Sigmoid colon (tissue), 7 donors: Measurements from ENCODE around the gene NR2F1. TPM values are rescaled to one million over a fixed set of nuclear protein-coding genes. Genes with fewer than 3 reads are reported as not detected.

Source experiments
- DNase-seq: peaks from one replicate; pipeline ENCODE4 v3.0.0-alpha.2; 2019
- H3K27ac ChIP-seq, 4 donors: fragments of 200-600 bp; sonication (generic); one replicate each; pipeline ENCODE4 v1.5.1; 2016 to 2019; ENCODE audit warnings: mild to moderate bottlenecking in 1 of 4
- H3K27me3 ChIP-seq, 3 donors: fragments of 200-600 bp; sonication (generic); one replicate each; pipeline ENCODE4 v1.5.1; 2019; ENCODE audit warnings: mild to moderate bottlenecking in 1 of 3
- H3K36me3 ChIP-seq, 4 donors: fragments of 200-600 bp; sonication (generic); one replicate each; pipeline ENCODE4 v1.5.1; 2016 to 2019
- H3K4me1 ChIP-seq, 4 donors: fragments of 200-600 bp; sonication (generic); one replicate each; pipeline ENCODE4 v1.5.1; 2017 to 2019
- H3K4me3 ChIP-seq, 4 donors: fragments of 200-600 bp; sonication (generic); one replicate each; pipeline ENCODE4 v1.5.1; 2017 to 2019; ENCODE audit warnings: mild to moderate bottlenecking in 2 of 4, moderate library complexity in 1 of 4
- H3K9me3 ChIP-seq, 4 donors: fragments of 200-600 bp in 3 of 4; sonication (generic) in 3 of 4; one replicate each; pipeline versions ENCODE4 v1.5.1 to v1.6.1; 2013 to 2019
- CTCF ChIP-seq, 4 experiments: fragments of 450-650 bp in 3 of 4; fragments of 200-600 bp in 1 of 4; IDR thresholded peaks; one replicate each; pipeline ENCODE4 v1.5.1; 2016 to 2019; ENCODE audit warnings: antibody characterized with exemption in 4 of 4, mild to moderate bottlenecking in 3 of 4, moderate library complexity in 2 of 4
- EP300 ChIP-seq, 4 donors: sonication (generic); formaldehyde crosslinking; IDR thresholded peaks; one replicate each; pipeline ENCODE4 v1.6.1; 2017; ENCODE audit warnings: antibody characterized with exemption in 4 of 4
- POLR2A ChIP-seq, 2 donors: fragments of 450-650 bp; IDR thresholded peaks; one replicate each; pipeline ENCODE4 v1.6.1; 2016; ENCODE audit warnings: antibody characterized with exemption in 2 of 2, mild to moderate bottlenecking in 2 of 2, moderate library complexity in 2 of 2
- POLR2AphosphoS5 ChIP-seq, 4 donors: sonication (generic); formaldehyde crosslinking; IDR thresholded peaks; one replicate each; pipeline ENCODE4 v1.6.1; 2017; ENCODE audit warnings: antibody characterized with exemption in 4 of 4
- WGBS, 2 donors: extraction: QIAGEN DNeasy Blood & Tissue Kit; methylation state at CpG; one replicate each; pipeline ENCODE4 v1.1.7; 2013; 5-methylcytosine and 5-hydroxymethylcytosine counted together
- intact Hi-C: fragments of 100-400 bp; cut with DNase I; formaldehyde crosslinking; loops from one replicate; pipeline ENCODE4 v1.15.1; 2023
- polyA plus RNA-seq, 3 donors: library from polyadenylated mRNA; stranded (reverse); fragments of 200-250 nt; gene quantifications; one replicate each; pipeline ENCODE4 v1.2.3, GENCODE V29; 2013
- total RNA-seq, 4 donors: library from RNA; depleted of rRNA; stranded (reverse); fragments of >200 nt; gene quantifications; one replicate each; pipeline ENCODE4 v1.1.0, GENCODE V29; 2016
- donor health status: healthy with polysubstance abuse.
- donor health status: Bipolar disorder and iron deficiency.
- donor health status: healthy.

The NR2F1 gene
- total and polyA plus RNA-seq, 7 donors = 1.4 to 24.1 (median 16.3) TPM

GRCh38 chr5:93585767-93586385 lies 2.9 kb downstream of the NR2F1 start:
- peak overlapping the region; percentile 44 to 90 (median 58) for H3K27ac ChIP-seq
- H3K9me3 ChIP-seq = no peaks in the 10 kb centered on the region
- intact Hi-C loops = loop anchor here (10.0 kb wide), 1 partner anchor 529 kb away; a partner anchor contains a TSS

GRCh38 chr5:93586736-93587596 lies 3.9 kb downstream of the NR2F1 start:
- no peak for TF ChIP-seq POLR2AphosphoS5 (IDR thresholded peaks at IDR 0.05)
- no peak for TF ChIP-seq EP300 (IDR thresholded peaks at IDR 0.05)
- DNase-seq = no peak
- 41 to 42% methylated on average over 11 of the region's 11 CpGs for WGBS, 2 donors
- peak overlapping the region in 1 of 4 donors; percentile 90 for H3K27ac ChIP-seq
- H3K9me3 ChIP-seq = no peaks in the 10 kb centered on the region
- H3K36me3 ChIP-seq = no peaks in the 10 kb centered on the region
- intact Hi-C loops = loop anchor here (10.0 kb wide), 1 partner anchor 528 kb away; a partner anchor contains a TSS
- H3K27me3 ChIP-seq = peaks cover 5 to 64% (median 45%) of the 10 kb centered on the region in 3 donors
- H3K4me3 ChIP-seq = peak overlapping the region in 3 of 4 donors; percentile 10 to 62 (median 20)
- H3K4me1 ChIP-seq = peaks cover 0 to 27% (median 22%) of the 10 kb centered on the region in 4 donors

More at GRCh38 chr5:93585767-93586385, 2.9 kb downstream of the NR2F1 start:
- H3K27me3 ChIP-seq = peaks cover 8 to 73% (median 45%) of the 10 kb centered on the region in 3 donors
- peaks cover 0 to 31% (median 26%) of the 10 kb centered on the region in 4 donors for H3K4me1 ChIP-seq
- 4 to 9% methylated on average over 13 of the region's 13 CpGs for WGBS, 2 donors
- TF ChIP-seq EP300 (IDR thresholded peaks at IDR 0.05) (no peak), POLR2A (IDR thresholded peaks at IDR 0.05) (no peak), POLR2AphosphoS5 (IDR thresholded peaks at IDR 0.05) (no peak), CTCF (IDR thresholded peaks at IDR 0.05) (no peak)
- H3K36me3 ChIP-seq = no peaks in the 10 kb centered on the region
- peak overlapping the region; percentile 30 to 63 (median 58) for H3K4me3 ChIP-seq
- DNase-seq = peak; percentile 68

- H3K36me3 ChIP-seq = no peaks in the 10 kb centered on the region
- H3K27me3 ChIP-seq = peaks cover 5 to 56% (median 41%) of the 10 kb centered on the region in 3 donors
- intact Hi-C loops = loop anchor here (10.0 kb wide), 1 partner anchor 527 kb away; a partner anchor contains a TSS
- H3K4me3 ChIP-seq = peak overlapping the region in 3 of 4 donors; percentile 10 to 62 (median 20)
- TF ChIP-seq EP300 (IDR thresholded peaks at IDR 0.05) = no peak
- WGBS, 2 donors = 21 to 24% methylated on average over 59 of the region's 59 CpGs
- peaks cover 0 to 23% (median 18%) of the 10 kb centered on the region in 4 donors for H3K4me1 ChIP-seq
- peak; percentile 66 for DNase-seq
- H3K9me3 ChIP-seq = no peaks in the 10 kb centered on the region
- H3K27ac ChIP-seq = peak overlapping the region in 1 of 4 donors; percentile 90
Observed at GRCh38 chr5:93587597-93588351, 4.8 kb downstream of the NR2F1 start.

GRCh38 chr5:93588352-93589151 lies 5.5 kb downstream of the NR2F1 start:
- no peaks in the 10 kb centered on the region for H3K9me3 ChIP-seq
- intact Hi-C loops = loop anchor here (10.0 kb wide), 1 partner anchor 526 kb away; a partner anchor contains a TSS
- H3K36me3 ChIP-seq = no peaks in the 10 kb centered on the region
- peaks cover 0 to 15% (median 11%) of the 10 kb centered on the region in 4 donors for H3K4me1 ChIP-seq
- H3K27ac ChIP-seq = peak overlapping the region in 1 of 4 donors; percentile 90
- DNase-seq = peak; percentile 67
- H3K27me3 ChIP-seq = peaks cover 0 to 52% (median 33%) of the 10 kb centered on the region in 3 donors
- 21 to 27% methylated on average over 78 of the region's 78 CpGs for WGBS, 2 donors
- no peak for TF ChIP-seq CTCF (IDR thresholded peaks at IDR 0.05)
- no peak for TF ChIP-seq POLR2A (IDR thresholded peaks at IDR 0.05)
- TF ChIP-seq EP300 (IDR thresholded peaks at IDR 0.05) = no peak
- TF ChIP-seq POLR2AphosphoS5 (IDR thresholded peaks at IDR 0.05) = no peak
- peak overlapping the region in 3 of 4 donors; percentile 10 to 62 (median 20) for H3K4me3 ChIP-seq
